Peyer's patch (tissue), 4 donors: ENCODE data around the gene NFASC. TPM values are rescaled to one million over a fixed set of nuclear protein-coding genes. Genes with fewer than 3 reads are reported as not detected.

Source experiments
- DNase-seq, 3 donors: peaks; one replicate each; pipeline ENCODE4 v3.0.0-alpha.2; 2017 to 2019
- H3K27ac ChIP-seq, 4 donors: fragments of 200-600 bp; sonication (generic); one replicate each; pipeline ENCODE4 v1.5.1; 2016 to 2019
- H3K27me3 ChIP-seq, 2 donors: fragments of 200-600 bp; sonication (generic); one replicate each; pipeline ENCODE4 v1.5.1; 2019
- H3K36me3 ChIP-seq, 3 donors: fragments of 200-600 bp; sonication (generic); one replicate each; pipeline ENCODE4 v1.5.1; 2016 to 2019
- H3K4me1 ChIP-seq, 4 donors: fragments of 200-600 bp; sonication (generic); one replicate each; pipeline ENCODE4 v1.5.1; 2016 to 2019
- H3K4me3 ChIP-seq, 4 donors: fragments of 200-600 bp; sonication (generic); 1 replicate in 3 of 4; 2 replicates in 1 of 4; pipeline ENCODE4 v1.5.1; 2016 to 2019; ENCODE audit warnings: mild to moderate bottlenecking in 1 of 4
- H3K9me3 ChIP-seq, 4 donors: fragments of 200-600 bp; sonication (generic); one replicate each; pipeline ENCODE4 v1.5.1; 2016 to 2019; ENCODE audit warnings: mild to moderate bottlenecking in 1 of 4
- CTCF ChIP-seq, 6 experiments: fragments of 450-650 bp in 4 of 6; fragments of 200-600 bp in 2 of 6; sonication (generic) in 1 of 6; IDR thresholded peaks; one replicate each; pipeline ENCODE4 v1.5.1; 2017 to 2019; ENCODE audit warnings: antibody characterized with exemption in 6 of 6, mild to moderate bottlenecking in 3 of 6, moderate library complexity in 1 of 6
- POLR2A ChIP-seq, 2 donors: fragments of 450-650 bp; IDR thresholded peaks; one replicate each; pipeline ENCODE4 v1.5.1; 2017; ENCODE audit warnings: antibody characterized with exemption in 2 of 2, mild to moderate bottlenecking in 2 of 2, moderate library complexity in 2 of 2
- total RNA-seq, 4 donors: library from RNA; depleted of rRNA; stranded (reverse); fragments of >200 nt; gene quantifications; one replicate each; pipeline ENCODE4 v1.1.0, GENCODE V29; 2016

Gene NFASC
- total RNA-seq, 4 donors from 2014 or later, result 3.2 to 90.0 (median 13.2) TPM

- peaks cover 0 to 4% (median 0%) of the 10 kb centered on the region in 4 donors for H3K4me1 ChIP-seq
- no peaks in the 10 kb centered on the region for H3K27me3 ChIP-seq
- H3K9me3 ChIP-seq, result no peaks in the 10 kb centered on the region
- no peaks in the 10 kb centered on the region for H3K36me3 ChIP-seq
- peak; percentile 61 to 84 (median 75) for DNase-seq
- H3K27ac ChIP-seq, result no peak overlapping the region
- H3K4me3 ChIP-seq, result no peak overlapping the region
- peak; percentile 40 to 72 (median 66) for TF ChIP-seq CTCF (IDR thresholded peaks at IDR 0.05)
- no peak for TF ChIP-seq POLR2A (IDR thresholded peaks at IDR 0.05)
Observed at GRCh38 chr1:205061665-205062069, 191.0 kb downstream of the NFASC start.

- no peak for DNase-seq
- no peak overlapping the region for H3K27ac ChIP-seq
- H3K4me1 ChIP-seq, result peaks cover 0 to 4% (median 0%) of the 10 kb centered on the region in 4 donors
- TF ChIP-seq POLR2A (IDR thresholded peaks at IDR 0.05) (no peak), CTCF (IDR thresholded peaks at IDR 0.05) (no peak)
- no peak overlapping the region for H3K4me3 ChIP-seq
- no peaks in the 10 kb centered on the region for H3K9me3 ChIP-seq
- no peaks in the 10 kb centered on the region for H3K36me3 ChIP-seq
- H3K27me3 ChIP-seq, result no peaks in the 10 kb centered on the region
Observed at GRCh38 chr1:205062319-205062718, 191.7 kb downstream of the NFASC start.

- Histone ChIP-seq H3K9me3 (no peaks in the 10 kb centered on the region), H3K27me3 (no peaks in the 10 kb centered on the region), H3K4me1 (peaks cover 0 to 4% (median 0%) of the 10 kb centered on the region in 4 donors), H3K4me3 (no peak overlapping the region), H3K36me3 (no peaks in the 10 kb centered on the region), H3K27ac (no peak overlapping the region)
- DNase-seq, result no peak
- no peak for TF ChIP-seq CTCF (IDR thresholded peaks at IDR 0.05)
Observed at GRCh38 chr1:205062895-205063294, 192.2 kb downstream of the NFASC start.

- DNase-seq, result no peak
- Histone ChIP-seq H3K27ac (no peak overlapping the region), H3K4me3 (no peak overlapping the region), H3K9me3 (no peaks in the 10 kb centered on the region), H3K36me3 (no peaks in the 10 kb centered on the region), H3K27me3 (no peaks in the 10 kb centered on the region), H3K4me1 (peaks cover 0 to 4% (median 0%) of the 10 kb centered on the region in 4 donors)
- no peak for TF ChIP-seq CTCF (IDR thresholded peaks at IDR 0.05)
- TF ChIP-seq POLR2A (IDR thresholded peaks at IDR 0.05), result no peak
Observed at GRCh38 chr1:205064301-205064700, 193.6 kb downstream of the NFASC start.

- H3K4me3 ChIP-seq, result no peak overlapping the region
- H3K27me3 ChIP-seq, result no peaks in the 10 kb centered on the region
- no peak overlapping the region for H3K27ac ChIP-seq
- peaks cover 0 to 4% (median 0%) of the 10 kb centered on the region in 4 donors for H3K4me1 ChIP-seq
- H3K9me3 ChIP-seq, result no peaks in the 10 kb centered on the region
- DNase-seq, result no peak
- TF ChIP-seq POLR2A (IDR thresholded peaks at IDR 0.05), result no peak
- TF ChIP-seq CTCF (IDR thresholded peaks at IDR 0.05), result no peak
- H3K36me3 ChIP-seq, result no peaks in the 10 kb centered on the region
Observed at GRCh38 chr1:205064741-205065316, 194.2 kb downstream of the NFASC start.

- DNase-seq, result no peak
- no peaks in the 10 kb centered on the region for H3K27me3 ChIP-seq
- no peak for TF ChIP-seq POLR2A (IDR thresholded peaks at IDR 0.05)
- TF ChIP-seq CTCF (IDR thresholded peaks at IDR 0.05), result no peak
Observed at GRCh38 chr1:205065666-205066065, 195.0 kb downstream of the NFASC start.

More at GRCh38 chr1:205065666-205066065, 195.0 kb downstream of the NFASC start:
- Histone ChIP-seq H3K9me3 (no peaks in the 10 kb centered on the region), H3K27ac (no peak overlapping the region), H3K36me3 (no peaks in the 10 kb centered on the region), H3K4me3 (no peak overlapping the region), H3K4me1 (peaks cover 0 to 4% (median 0%) of the 10 kb centered on the region in 4 donors)
